Heart left ventricle (tissue), 16 donors: ENCODE measurements around the gene ITIH5. TPM values are rescaled to one million over a fixed set of nuclear protein-coding genes. Genes with fewer than 3 reads are reported as not detected.
A peak's percentile ranks its signal among the peaks of the same experiment; 100 is the strongest.

Experiments used
- ATAC-seq, 4 donors: fragments of 200-7000 bp; cut with Tn5 transposase; one replicate each; pipeline ENCODE4 v1.9.1; 2020 to 2022; ENCODE audit warnings: moderate library complexity in 4 of 4, mild to moderate bottlenecking in 3 of 4, moderate number of reproducible peaks in 1 of 4
- DNase-seq, 5 donors: peaks; one replicate each; pipeline ENCODE4 v3.0.0-alpha.2; 2020
- H3K27ac ChIP-seq, 12 donors: fragments of 200-600 bp; sonication (generic) in 4 of 12; one replicate each; pipeline versions ENCODE4 v1.5.0 to v1.8.0; 2016 to 2022; ENCODE audit warnings: mild to moderate bottlenecking in 2 of 12
- H3K27me3 ChIP-seq, 9 donors: fragments of 200-600 bp; sonication (generic) in 2 of 9; one replicate each; pipeline versions ENCODE4 v1.5.1 to v1.8.0; 2016 to 2022; ENCODE audit warnings: mild to moderate bottlenecking in 3 of 9
- H3K36me3 ChIP-seq, 9 donors: fragments of 200-600 bp; sonication (generic) in 2 of 9; one replicate each; pipeline versions ENCODE4 v1.5.0 to v1.8.0; 2018 to 2022; ENCODE audit warnings: mild to moderate bottlenecking in 2 of 9
- H3K4me1 ChIP-seq, 12 donors: fragments of 200-600 bp; sonication (generic) in 4 of 12; one replicate each; pipeline versions ENCODE4 v1.5.0 to v1.8.0; 2016 to 2022; ENCODE audit warnings: mild to moderate bottlenecking in 3 of 12
- H3K4me3 ChIP-seq, 12 donors: fragments of 200-600 bp; sonication (generic) in 4 of 12; one replicate each; pipeline versions ENCODE4 v1.5.0 to v1.8.0; 2017 to 2022; ENCODE audit warnings: mild to moderate bottlenecking in 9 of 12, moderate library complexity in 4 of 12
- H3K9me3 ChIP-seq, 12 donors: fragments of 200-600 bp; sonication (generic) in 4 of 12; one replicate each; pipeline versions ENCODE4 v1.5.0 to v1.8.0; 2016 to 2022; ENCODE audit warnings: mild to moderate bottlenecking in 1 of 12
- CTCF ChIP-seq, 12 donors: fragments of 200-600 bp; sonication (generic) in 4 of 12; IDR thresholded peaks; one replicate each; pipeline versions ENCODE4 v1.5.0 to v1.8.0; 2018 to 2022; ENCODE audit warnings: antibody characterized with exemption in 12 of 12, mild to moderate bottlenecking in 5 of 12
- POLR2A ChIP-seq, 2 donors: fragments of 450-650 bp; IDR thresholded peaks; one replicate each; pipeline ENCODE4 v1.6.1; 2017; ENCODE audit warnings: antibody characterized with exemption in 2 of 2, mild to moderate bottlenecking in 2 of 2, moderate library complexity in 2 of 2
- WGBS, 4 donors: extraction: QIAGEN DNeasy Blood & Tissue Kit in 2 of 4; methylation state at CpG; one replicate each; pipeline versions ENCODE4 v1.1.5 to v1.1.7; 2013 to 2018; 5-methylcytosine and 5-hydroxymethylcytosine counted together
- intact Hi-C, 10 donors: fragments of 100-400 bp; cut with DNase I; formaldehyde crosslinking; loops; one replicate each; pipeline versions ENCODE4 v1.11.1 to v1.14.2; 2022
- polyA plus RNA-seq, 2 donors: library from polyadenylated mRNA; stranded (reverse); fragments of 200-250 nt; gene quantifications; one replicate each; pipeline ENCODE4 v1.2.3, GENCODE V29; 2013
- total RNA-seq, 9 donors: library from RNA; depleted of rRNA in 2 of 9; stranded (reverse); fragments of >200 nt in 2 of 9; fragmentation: NEBNext Ultra II Directional in 3 of 9; extraction: Animal tissue kit (Norgen Biotek cat#: 25700) in 3 of 9; gene quantifications; one replicate each; pipeline versions ENCODE4 v1.1.0 to v1.2.4, GENCODE V29; 2016 to 2023
- donor health status: ischemic (EF 13 %, LVEDD 7.1; RV severe dilation, severe dysfunction).
- donor health status: healthy with polysubstance abuse.
- donor health status: DM: no; HTN: yes; CAD: no.
- donor health status: DM: no; HTN: no; CAD: no.
- donor health status: ischemic (EF 25% LVEDD 6.9; RV normal size, moderate dysfunction).
- donor health status: ischemic (EF 25% LVEDD 5.7; RV mildly dilated, moderate dysfunction).
- donor health status: healthy.
- donor health status: DM: yes; HTN: yes; CAD: no.
- donor health status: ischemic (EF 35%, LVEDD 5.7; RV mildly dilated, moderate dysfunction).
- donor health status: nonischemic (EF 11% LVEDD 7.7; RV severe dilation, severe dysfunction).
- donor health status: DM: yes; HTN: yes; CAD: no.
- donor health status: PGD.
- donor health status: ischemic (EF 29% LVEDD 5.4; RV normal size, mild dysfunction).
- donor health status: nonischemic (EF 23%, LVEDD 6.1; RV moderate dilation, normal function).

The ITIH5 gene
- total and polyA plus RNA-seq, 11 donors, result 2.7 to 20.4 (median 7.1) TPM

DNA sequence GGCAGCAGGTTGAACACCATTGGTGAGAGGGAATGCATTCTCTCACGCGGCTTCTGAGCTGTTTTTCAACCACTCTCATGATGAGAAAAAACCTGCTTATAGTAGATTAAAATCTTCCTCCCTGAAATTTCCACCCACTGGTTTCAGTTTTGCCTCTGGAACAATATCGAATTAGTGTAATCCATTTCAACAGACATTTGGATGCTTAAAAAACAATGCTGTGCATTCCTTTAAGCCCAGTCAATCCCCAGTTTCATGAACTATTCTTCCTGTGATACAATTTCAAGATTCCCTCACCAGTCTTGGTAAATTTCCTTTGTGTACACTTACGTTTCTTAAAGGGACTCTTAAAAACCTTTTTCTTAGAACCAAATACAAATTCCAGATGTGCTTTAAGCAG is 89.6 kb downstream of the ITIH5 start:
- no peaks in the 10 kb centered on the region for H3K27me3 ChIP-seq
- DNase-seq (no peak), ATAC-seq (no peak)
- WGBS, 4 donors, result 74 to 84% (median 76%) methylated on average over 4 of the region's 4 CpGs
- peaks cover 0 to 4% (median 0%) of the 10 kb centered on the region in 12 donors for H3K4me1 ChIP-seq
- H3K4me3 ChIP-seq, result no peak overlapping the region
- H3K9me3 ChIP-seq, result no peaks in the 10 kb centered on the region
- no peak overlapping the region for H3K27ac ChIP-seq
- intact Hi-C loops, result no loop called here
- no peak for TF ChIP-seq CTCF (IDR thresholded peaks at IDR 0.05)
- TF ChIP-seq POLR2A (IDR thresholded peaks at IDR 0.05), result no peak
- peaks cover 0 to 35% (median 0%) of the 10 kb centered on the region in 9 donors for H3K36me3 ChIP-seq

DNA sequence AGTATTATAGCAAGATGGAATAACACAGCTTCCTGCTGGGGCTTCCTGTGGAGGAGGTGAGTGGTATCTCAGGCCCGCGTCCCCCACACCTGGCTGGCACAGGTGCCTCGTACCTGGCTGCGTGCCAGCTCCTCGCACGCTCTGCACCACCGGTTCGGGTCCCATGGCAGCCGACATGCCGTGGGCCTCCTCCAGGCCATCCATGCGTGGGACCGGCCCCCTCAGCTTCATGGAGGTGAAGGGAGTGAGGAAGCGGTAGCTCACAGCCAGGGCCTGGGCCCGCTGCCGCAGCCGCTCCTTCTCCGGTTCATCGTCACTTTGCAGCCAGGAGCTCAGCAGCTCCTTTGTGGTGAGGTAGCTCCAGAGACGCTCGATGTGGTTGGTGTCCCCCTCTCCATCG is 90.4 kb downstream of the ITIH5 start:
- H3K36me3 ChIP-seq, result peaks cover 0 to 41% (median 0%) of the 10 kb centered on the region in 9 donors
- no peaks in the 10 kb centered on the region for H3K9me3 ChIP-seq
- H3K27me3 ChIP-seq, result no peaks in the 10 kb centered on the region
- H3K27ac ChIP-seq, result no peak overlapping the region
- no peak overlapping the region for H3K4me3 ChIP-seq
- 81 to 96% (median 90%) methylated on average over 8 to 21 of the region's 21 CpGs for WGBS, 4 donors
- DNase-seq (no peak), ATAC-seq (no peak)
- TF ChIP-seq POLR2A (IDR thresholded peaks at IDR 0.05), result no peak
- TF ChIP-seq CTCF (IDR thresholded peaks at IDR 0.05), result no peak
- intact Hi-C loops, result no loop called here
- H3K4me1 ChIP-seq, result peaks cover 0 to 6% (median 0%) of the 10 kb centered on the region in 12 donors

- Histone ChIP-seq H3K4me1 (peaks cover 0 to 6% (median 0%) of the 10 kb centered on the region in 12 donors), H3K9me3 (no peaks in the 10 kb centered on the region), H3K4me3 (no peak overlapping the region), H3K27me3 (no peaks in the 10 kb centered on the region), H3K36me3 (peaks cover 0 to 37% (median 0%) of the 10 kb centered on the region in 9 donors), H3K27ac (peak overlapping the region in 1 of 12 donors; percentile 40)
- TF ChIP-seq POLR2A (IDR thresholded peaks at IDR 0.05) (no peak), CTCF (IDR thresholded peaks at IDR 0.05) (no peak)
- intact Hi-C loops, result no loop called here
- no peak for DNase-seq
- ATAC-seq, result peak in 3 of 4 donors; percentile 38 to 75 (median 73)
- WGBS, 4 donors, result 28 to 53% (median 42%) methylated on average over 3 of the region's 3 CpGs
Measured at GRCh38 chr10:7572391-7572790, 94.4 kb downstream of the ITIH5 start.

DNA sequence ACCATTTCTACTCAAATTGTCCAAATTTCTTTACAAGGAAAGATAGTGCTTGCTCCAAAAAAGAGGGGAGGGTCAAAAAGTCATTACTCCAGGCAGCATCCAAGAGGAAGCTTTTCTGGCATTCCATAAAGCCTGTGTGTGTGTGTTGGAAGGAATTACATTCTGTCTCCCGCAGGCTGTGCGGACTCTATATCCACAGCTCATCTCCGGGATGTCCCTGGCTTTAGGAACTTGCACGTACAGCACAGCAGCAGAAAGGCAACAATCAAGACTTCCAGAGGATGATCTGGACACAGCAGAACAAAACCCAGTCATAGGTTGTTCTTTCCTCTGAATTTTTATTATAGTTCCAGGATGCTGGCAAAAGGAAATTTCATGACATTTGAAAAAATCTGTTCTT is 94.8 kb downstream of the ITIH5 start:
- H3K27me3 ChIP-seq, result no peaks in the 10 kb centered on the region
- no peak overlapping the region for H3K4me3 ChIP-seq
- no peak for DNase-seq
- 33 to 69% (median 52%) methylated on average over 4 of the region's 4 CpGs for whole genome bisulfite sequencing, 4 donors
- ATAC-seq, result no peak
- intact Hi-C loops, result no loop called here
- H3K4me1 ChIP-seq, result peaks cover 0 to 6% (median 0%) of the 10 kb centered on the region in 12 donors
- H3K27ac ChIP-seq, result peak overlapping the region in 1 of 12 donors; percentile 40
- no peaks in the 10 kb centered on the region for H3K9me3 ChIP-seq
- H3K36me3 ChIP-seq, result peaks cover 0 to 35% (median 0%) of the 10 kb centered on the region in 9 donors
- no peak for TF ChIP-seq POLR2A (IDR thresholded peaks at IDR 0.05)
- no peak for TF ChIP-seq CTCF (IDR thresholded peaks at IDR 0.05)
